Hematopoietic multipotent progenitor cell (in vitro differentiated cells): ENCODE data around the gene ZNF783. TPM values are rescaled to one million over a fixed set of nuclear protein-coding genes. Genes with fewer than 3 reads are reported as not detected.
"Not testable (repeated sequence)": the region's sequence is repeated elsewhere in the genome, so short reads cannot be mapped to it uniquely, and the experiment has no call there.

Source experiments
- DNase-seq, 3 donors: peaks; one replicate each; pipeline ENCODE4 v3.0.0-alpha.2; 2011 to 2015; ENCODE audit warnings: low read depth in 2 of 3, low spot score in 2 of 3
- small RNA-seq: library from RNA; depleted of rRNA; stranded (forward); fragments of <200 nt; gene quantifications from one replicate; pipeline ENCODE3, GENCODE V24; 2012
- total RNA-seq: library from RNA; depleted of rRNA; stranded (reverse); fragments of >200 nt; gene quantifications from one replicate; pipeline ENCODE4 v1.2.3, GENCODE V29; 2012

ZNF783 gene
- total RNA-seq, 1 donor, result 19.9 TPM

GRCh38 chr7:149321978-149322541 lies 60.1 kb downstream of the ZNF783 start:
- DNase-seq, result peak in 1 of 3 donors; percentile 32

- no peak for DNase-seq
Measured at GRCh38 chr7:149322737-149323136, 60.7 kb downstream of the ZNF783 start.

GRCh38 chr7:149325248-149325647 lies 63.3 kb downstream of the ZNF783 start:
- DNase-seq, result no peak

DNA sequence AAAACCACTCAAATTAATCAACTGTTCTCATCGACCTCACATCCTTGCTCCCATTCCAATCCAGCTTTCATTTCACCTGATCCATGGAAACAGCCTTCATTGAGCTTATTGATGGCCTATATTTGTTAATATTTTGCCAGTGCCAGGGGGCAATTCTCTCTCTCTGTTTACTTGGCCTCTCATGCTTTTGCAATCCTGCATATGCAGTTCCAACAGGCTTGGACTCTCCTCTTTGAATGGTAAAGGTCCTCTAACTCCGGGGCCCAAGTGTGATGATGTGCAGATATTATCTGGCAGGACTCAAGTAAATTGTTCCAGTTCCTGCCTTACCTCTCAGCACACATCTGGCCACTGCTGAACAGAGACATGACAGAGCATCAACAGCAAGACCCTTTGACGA lies 67.3 kb downstream of the ZNF783 start:
- no peak for DNase-seq

DNA sequence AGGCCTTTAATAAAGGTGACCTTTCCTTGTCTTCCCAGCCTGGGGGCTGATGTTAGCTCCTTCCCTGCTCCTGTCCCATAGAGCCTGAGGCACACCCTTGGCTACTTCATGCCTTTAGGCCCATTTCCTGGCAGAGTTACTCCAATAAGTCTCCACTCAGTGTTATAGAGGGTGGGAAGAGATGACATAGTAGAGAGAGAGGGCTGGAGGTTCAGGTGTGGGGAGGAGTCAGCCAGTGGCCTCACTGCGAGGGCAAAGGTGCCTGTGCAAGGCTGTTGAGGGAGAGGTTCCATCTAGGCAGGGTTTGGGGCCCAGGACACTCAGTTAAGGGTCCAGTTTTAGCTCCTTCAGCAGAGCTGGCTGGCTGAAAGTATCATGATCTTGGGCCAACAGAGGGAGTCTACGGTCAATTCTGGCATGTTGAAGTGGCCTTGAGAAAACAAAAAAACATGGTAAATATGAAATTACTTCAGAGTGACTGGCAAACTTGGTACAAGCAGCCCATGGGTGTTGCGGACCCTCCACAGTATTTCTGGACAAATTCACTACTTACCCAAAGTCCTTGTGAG lies 67.9 kb downstream of the ZNF783 start:
- no peak for DNase-seq

DNA sequence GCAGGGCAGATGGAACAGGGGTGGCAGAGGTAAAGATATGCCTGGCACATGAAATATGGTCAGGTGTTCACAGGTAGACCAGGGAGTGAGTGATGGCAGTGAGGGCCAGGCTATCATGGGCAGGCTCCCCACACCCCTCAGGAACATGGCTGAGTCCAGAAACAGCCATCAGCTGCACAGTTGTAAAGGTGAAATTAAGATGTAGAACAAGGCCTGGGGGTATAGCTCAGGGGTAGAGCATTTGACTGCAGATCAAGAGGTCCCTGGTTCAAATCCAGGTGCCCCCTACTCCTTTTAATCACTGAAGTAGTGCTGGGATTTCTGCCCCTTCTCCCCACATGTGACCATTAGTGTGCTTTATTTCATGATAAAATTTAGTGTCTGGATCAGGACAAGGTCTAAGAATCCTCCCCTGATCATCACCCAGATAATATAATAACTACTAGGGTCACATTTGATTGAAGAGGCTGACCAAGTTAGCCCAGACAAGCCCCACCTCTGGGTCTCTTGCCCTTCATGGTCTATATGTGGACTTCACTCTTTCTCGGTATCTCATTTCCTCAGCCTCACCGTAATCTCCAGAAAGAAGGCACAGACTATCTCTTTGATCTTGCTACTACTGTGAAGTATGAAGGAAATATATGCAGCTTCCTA lies 69.0 kb downstream of the ZNF783 start:
- DNase-seq, result no peak

DNA sequence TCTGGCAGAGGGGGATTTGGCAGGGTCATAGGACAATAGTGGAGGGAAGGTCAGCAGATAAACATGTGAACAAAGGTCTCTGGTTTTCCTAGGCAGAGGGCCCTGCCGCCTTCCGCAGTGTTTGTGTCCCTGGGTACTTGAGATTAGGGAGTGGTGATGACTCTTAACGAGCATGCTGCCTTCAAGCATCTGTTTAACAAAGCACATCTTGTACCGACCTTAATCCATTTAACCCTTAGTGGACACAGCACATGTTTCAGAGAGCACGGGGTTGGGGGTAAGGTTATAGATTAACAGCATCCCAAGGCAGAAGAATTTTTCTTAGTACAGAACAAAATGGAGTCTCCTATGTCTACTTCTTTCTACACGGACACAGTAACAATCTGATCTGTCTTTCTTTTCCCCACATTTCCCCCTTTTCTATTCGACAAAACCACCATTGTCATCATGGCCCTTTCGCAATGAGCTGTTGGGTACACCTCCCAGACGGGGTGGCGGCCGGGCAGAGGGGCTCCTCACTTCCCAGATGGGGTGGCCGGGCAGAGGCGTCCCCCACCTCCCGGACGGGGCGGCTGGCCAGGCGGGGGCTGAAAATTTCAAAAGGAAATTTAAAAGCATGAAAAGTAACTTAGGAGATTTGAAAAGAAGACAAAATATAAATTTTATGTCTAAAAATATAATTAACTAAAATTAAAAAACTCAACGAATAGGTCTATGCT lies 70.8 kb downstream of the ZNF783 start:
- not testable (repeated sequence) for DNase-seq

- DNase-seq, result no peak
Measured at GRCh38 chr7:149333321-149333717, 71.3 kb downstream of the ZNF783 start.

GRCh38 chr7:149334219-149334618 lies 72.2 kb downstream of the ZNF783 start:
- no peak for DNase-seq

Small RNA genes lying within 50 kb of the gene (small RNA-seq; reads per million reads assigned to genes)
- gene AC004941.2, result not detected

Other genes starting within 250 kb of the ZNF783 start
- gene PDIA4, start 233.7 kb upstream of the ZNF783 start, total RNA-seq, result 47.4 TPM
- 13.2 TPM for gene ZNF786, start 171.5 kb upstream of the ZNF783 start, total RNA-seq
- 3.0 TPM for gene ZNF425, start 135.9 kb upstream of the ZNF783 start, total RNA-seq
- 12.9 TPM for gene ZNF398, start 114.7 kb upstream of the ZNF783 start, total RNA-seq
- gene ZNF282, start 66.7 kb upstream of the ZNF783 start, total RNA-seq, result 31.5 TPM
- 11.0 TPM for gene ZNF212, start 22.5 kb upstream of the ZNF783 start, total RNA-seq
- 15.1 TPM for gene ZNF777, start 198.9 kb downstream of the ZNF783 start, total RNA-seq
- gene ZNF746, start 235.6 kb downstream of the ZNF783 start, total RNA-seq, result 36.1 TPM